Breast epithelium (tissue), 3 donors: ENCODE results near the gene ODAM.

ENCODE experiments used
- POLR2A ChIP-seq: fragments of 450-650 bp; IDR thresholded peaks from one replicate; pipeline ENCODE4 v1.6.1; 2016; ENCODE audit warnings: antibody characterized with exemption, mild to moderate bottlenecking, moderate library complexity
- TF ChIP-seq, protein P1 (sequence below), 3 donors: fragments of 450-650 bp; IDR thresholded peaks; one replicate each; pipeline ENCODE4 v1.5.1; 2016 to 2017; ENCODE audit warnings: antibody characterized with exemption in 3 of 3, mild to moderate bottlenecking in 3 of 3, moderate library complexity in 3 of 3

DNA sequence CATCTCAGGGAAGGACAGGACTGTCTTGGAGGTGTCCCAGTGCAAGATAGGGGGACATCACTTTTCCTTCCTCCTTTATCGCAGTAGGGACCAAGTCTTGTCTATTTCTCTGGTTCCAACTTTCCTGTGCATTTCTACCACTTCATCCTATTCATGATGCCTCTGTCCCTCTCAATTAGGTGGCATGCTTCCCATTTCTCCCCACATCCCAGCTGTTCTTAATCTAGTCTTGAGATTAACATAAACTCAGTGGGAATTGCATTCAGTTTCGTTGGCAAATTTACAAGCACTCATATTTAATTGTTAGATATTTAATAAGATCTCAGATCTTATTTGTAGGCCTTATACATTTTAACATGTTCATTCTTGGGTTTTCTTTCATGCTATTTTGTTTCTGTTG, 15.7 kb upstream of the ODAM start:
- TF ChIP-seq, protein P1, sequence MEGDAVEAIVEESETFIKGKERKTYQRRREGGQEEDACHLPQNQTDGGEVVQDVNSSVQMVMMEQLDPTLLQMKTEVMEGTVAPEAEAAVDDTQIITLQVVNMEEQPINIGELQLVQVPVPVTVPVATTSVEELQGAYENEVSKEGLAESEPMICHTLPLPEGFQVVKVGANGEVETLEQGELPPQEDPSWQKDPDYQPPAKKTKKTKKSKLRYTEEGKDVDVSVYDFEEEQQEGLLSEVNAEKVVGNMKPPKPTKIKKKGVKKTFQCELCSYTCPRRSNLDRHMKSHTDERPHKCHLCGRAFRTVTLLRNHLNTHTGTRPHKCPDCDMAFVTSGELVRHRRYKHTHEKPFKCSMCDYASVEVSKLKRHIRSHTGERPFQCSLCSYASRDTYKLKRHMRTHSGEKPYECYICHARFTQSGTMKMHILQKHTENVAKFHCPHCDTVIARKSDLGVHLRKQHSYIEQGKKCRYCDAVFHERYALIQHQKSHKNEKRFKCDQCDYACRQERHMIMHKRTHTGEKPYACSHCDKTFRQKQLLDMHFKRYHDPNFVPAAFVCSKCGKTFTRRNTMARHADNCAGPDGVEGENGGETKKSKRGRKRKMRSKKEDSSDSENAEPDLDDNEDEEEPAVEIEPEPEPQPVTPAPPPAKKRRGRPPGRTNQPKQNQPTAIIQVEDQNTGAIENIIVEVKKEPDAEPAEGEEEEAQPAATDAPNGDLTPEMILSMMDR (IDR thresholded peaks at IDR 0.05) = no peak
- TF ChIP-seq POLR2A = no peak
